Measurements from ENCODE around the gene CMYA5.
"Not testable (repeated sequence)": the region's sequence is repeated elsewhere in the genome, so short reads cannot be mapped to it uniquely, and the experiment has no call there.

The CMYA5 gene

DNA sequence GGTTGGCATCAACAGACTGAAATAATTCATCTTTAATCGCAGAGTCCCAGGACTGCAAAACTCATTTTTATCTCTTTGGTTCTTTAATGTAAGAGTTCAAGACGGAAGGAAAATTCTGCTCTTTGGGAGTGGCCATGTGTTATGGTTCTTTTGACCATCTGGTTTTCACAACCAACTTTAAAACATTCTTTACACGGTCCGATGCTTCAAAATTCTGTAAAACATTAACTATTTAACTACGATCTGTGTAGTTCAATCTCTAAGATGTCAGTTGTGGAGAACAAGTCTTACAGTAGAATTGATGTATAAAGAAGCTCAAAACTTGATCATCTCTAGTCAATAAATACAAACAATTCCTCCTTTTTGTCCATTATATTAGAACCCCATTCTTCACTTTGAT lies 83.0 kb downstream of the CMYA5 start:
- DNase-seq: peak; percentile 48
- in situ Hi-C loops (cut with HindIII; ENCODE audit: low pct_ligation_motif_present, low pct_unique_long_range_greater_than_20kb, low sequenced_read_pairs): no loop called here

DNA sequence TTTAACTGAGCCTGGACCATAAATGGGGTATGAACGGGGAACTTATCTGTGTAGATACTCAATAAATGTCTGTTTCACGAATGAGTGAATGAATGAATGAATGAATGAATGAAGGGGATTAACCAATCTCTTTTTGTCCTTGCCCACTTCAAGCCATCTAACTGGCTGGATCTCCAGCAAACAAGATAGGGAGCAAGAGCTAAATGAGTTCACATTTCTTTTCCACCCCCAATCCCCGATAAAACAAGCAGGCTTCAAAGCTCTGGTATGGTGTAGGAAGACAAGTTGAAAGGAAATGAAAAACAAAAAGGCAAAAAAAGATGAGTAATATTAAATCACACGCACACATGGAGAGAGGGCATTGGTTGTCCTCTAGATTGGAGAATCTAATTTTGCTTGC lies 84.0 kb downstream of the CMYA5 start:
- in situ Hi-C loops (cut with HindIII; ENCODE audit: low pct_ligation_motif_present, low pct_unique_long_range_greater_than_20kb, low sequenced_read_pairs): no loop called here
- DNase-seq: no peak

DNA sequence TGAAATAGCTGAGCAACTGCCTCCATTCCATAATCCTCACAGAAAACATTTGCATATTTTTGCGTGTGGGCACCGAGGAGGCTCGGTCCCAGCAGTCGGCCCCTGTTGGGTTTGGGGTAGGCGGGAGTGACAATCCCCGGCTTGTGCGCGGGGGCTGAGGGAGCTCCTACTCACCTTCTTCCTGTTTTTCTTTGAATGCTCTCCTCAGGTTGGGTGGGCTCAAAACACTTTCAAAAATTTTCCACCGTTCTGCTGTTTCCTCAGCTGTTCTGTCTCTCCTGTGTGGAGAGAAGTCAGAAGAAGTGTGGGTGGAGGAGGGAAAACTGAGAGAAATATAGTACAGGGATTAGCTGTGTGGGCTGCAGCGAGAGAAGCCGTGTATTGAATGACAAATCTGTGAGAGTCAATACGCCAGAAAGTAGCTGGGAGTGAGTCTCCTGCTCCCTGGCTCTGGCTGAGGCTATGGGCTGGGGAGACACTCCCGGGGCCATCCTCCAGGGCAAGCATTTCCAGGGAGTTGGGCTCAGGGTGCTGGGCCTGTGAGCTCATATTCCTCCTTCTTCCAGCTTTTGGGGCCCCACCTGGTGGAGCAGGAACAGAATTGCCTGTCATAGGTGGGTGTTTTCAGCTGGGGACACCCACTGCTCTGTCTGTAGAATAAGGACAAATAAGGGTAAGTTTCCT lies 84.7 kb downstream of the CMYA5 start:
- DNase-seq: peak; percentile 44

DNA sequence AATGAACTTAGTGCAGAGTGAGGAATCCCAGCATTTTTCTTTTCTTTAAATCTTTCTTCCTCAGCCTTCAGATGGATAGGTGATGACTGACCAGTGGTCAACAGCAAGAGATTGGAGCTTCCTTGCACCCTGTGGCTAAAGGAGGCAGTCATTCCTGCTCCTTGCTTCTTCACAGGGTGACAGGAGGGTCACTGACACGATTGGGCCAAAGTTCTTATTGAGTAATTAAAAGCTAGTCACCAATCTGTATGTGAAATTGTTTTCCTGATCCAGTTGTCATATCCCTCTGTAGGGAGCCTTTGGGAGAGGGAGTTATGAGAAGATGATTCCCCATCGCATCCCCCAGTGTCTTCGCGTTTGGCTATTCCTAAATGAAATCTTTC lies 85.2 kb downstream of the CMYA5 start:
- in situ Hi-C loops (cut with HindIII; ENCODE audit: low pct_ligation_motif_present, low pct_unique_long_range_greater_than_20kb, low sequenced_read_pairs): no loop called here
- no peak for DNase-seq

More for the DNA sequence above, 84.7 kb downstream of the CMYA5 start:
- in situ Hi-C loops (cut with HindIII; ENCODE audit: low pct_ligation_motif_present, low pct_unique_long_range_greater_than_20kb, low sequenced_read_pairs): no loop called here

DNA sequence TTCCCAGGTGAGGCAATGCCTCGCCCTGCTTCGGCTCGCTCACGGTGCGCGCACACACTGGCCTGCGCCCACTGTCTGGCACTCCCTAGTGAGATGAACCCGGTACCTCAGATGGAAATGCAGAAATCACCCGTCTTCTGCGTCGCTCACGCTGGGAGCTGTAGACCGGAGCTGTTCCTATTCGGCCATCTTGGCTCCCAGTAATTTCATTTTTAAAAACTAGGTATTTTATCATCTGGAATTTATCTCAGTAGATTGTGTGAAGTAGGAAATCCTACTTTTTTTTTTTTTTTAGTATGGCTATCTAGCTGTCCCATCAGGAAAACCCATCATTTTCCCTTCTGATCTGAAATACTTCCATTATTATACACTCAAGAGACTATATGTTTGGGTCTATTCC lies 95.1 kb downstream of the CMYA5 start:
- in situ Hi-C loops (cut with HindIII; ENCODE audit: low pct_ligation_motif_present, low pct_unique_long_range_greater_than_20kb, low sequenced_read_pairs); DNase-seq: not testable (repeated sequence)

DNA sequence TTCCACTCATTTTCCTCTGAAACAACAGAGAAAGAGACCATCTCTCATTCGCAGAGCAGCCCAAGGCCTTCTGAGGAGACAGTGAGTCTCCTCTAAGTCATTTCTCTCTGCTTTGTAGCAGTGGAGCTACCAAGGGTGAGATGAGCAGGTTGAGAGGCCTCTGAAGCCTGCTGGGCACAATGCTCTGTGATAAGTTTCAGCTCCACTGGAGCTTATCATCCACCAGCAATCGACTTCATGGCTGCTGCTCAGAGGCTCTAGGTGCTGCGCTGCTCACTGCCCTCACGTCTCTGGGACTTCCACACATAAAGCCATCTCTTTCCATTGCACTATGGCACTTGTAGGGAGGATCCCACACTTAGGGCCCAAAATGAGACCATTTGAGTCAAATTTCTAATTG lies 96.3 kb downstream of the CMYA5 start:
- in situ Hi-C loops (cut with HindIII; ENCODE audit: low pct_ligation_motif_present, low pct_unique_long_range_greater_than_20kb, low sequenced_read_pairs): no loop called here
- DNase-seq: peak; percentile 11

DNA sequence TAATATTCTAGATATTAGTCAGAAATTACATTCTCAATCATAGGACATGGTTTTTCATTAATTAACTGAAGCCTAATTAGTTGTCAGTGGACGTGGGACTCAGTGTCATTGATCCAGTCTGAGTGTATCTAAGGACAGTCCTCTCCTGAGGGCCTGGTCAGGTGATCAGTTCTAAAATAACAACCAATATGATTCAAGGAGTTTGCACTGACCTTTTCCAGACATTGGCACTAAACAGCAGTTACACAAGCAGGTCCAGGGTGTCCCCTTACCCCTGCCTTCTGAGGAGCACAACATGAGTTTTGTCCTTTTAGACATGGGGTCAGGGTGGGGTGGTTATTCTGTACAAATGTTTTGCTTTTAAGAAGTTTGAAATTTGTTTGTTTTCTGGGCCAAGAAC lies 97.8 kb downstream of the CMYA5 start:
- in situ Hi-C loops (cut with HindIII; ENCODE audit: low pct_ligation_motif_present, low pct_unique_long_range_greater_than_20kb, low sequenced_read_pairs): no loop called here
- no peak for DNase-seq

DNA sequence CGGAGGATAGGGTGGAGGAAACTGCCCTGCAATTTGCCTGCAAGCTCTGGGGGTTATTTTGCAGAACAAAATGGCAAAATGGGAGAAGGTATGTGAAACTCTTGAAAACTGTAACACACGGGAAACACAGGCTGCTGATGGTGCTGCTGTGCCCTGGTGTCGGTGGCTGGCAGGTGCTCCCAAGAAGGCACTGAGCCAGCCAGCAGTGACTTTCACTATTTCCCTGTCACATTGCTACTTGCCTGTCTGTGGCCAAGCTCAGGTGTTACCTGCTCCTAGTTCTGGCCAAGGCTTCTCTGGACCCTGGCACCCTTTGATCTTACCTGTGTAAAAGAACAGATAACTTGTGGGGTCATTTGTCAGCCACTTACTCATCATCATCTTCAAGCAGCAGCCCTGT lies 102.2 kb downstream of the CMYA5 start:
- DNase-seq: no peak
- in situ Hi-C loops (cut with HindIII; ENCODE audit: low pct_ligation_motif_present, low pct_unique_long_range_greater_than_20kb, low sequenced_read_pairs): no loop called here

DNA sequence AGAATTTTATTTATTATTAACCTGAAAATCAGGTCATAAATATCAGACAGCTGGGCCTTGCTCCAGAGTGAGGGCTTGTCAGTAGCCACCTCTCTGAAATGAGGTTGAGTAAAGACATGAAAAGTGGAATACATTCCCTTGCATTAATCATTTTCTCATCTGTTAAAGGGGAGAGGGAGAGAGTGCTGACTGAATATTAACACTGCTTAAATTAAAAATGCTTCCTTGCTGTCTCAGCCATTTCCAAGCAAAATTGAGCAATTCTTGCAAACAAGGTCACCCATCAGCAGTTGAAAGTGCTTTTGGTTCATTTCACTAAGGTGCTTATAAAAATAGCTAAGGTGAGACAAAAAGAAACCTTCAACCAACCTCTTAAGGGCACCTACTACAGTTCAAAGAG lies 102.8 kb downstream of the CMYA5 start:
- DNase-seq: no peak
- in situ Hi-C loops (cut with HindIII; ENCODE audit: low pct_ligation_motif_present, low pct_unique_long_range_greater_than_20kb, low sequenced_read_pairs): no loop called here

DNA sequence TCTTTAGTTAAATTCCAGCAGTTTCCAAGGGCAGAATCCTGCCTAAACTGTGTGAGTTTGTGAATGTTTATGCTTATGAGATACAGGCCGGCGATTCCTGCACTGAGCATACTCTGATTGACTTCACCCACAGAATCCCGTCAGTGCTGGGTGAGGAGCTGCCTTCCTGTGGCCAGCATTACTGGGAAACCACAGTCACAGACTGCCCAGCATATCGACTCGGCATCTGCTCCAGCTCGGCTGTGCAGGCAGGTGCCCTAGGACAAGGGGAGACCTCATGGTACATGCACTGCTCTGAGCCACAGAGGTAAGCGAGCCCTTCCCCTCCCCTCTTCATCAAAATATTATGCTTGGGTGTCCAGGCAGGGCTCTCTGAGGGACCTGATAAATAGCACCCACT lies 103.7 kb downstream of the CMYA5 start:
- in situ Hi-C loops (cut with HindIII; ENCODE audit: low pct_ligation_motif_present, low pct_unique_long_range_greater_than_20kb, low sequenced_read_pairs): no loop called here
- no peak for DNase-seq

DNA sequence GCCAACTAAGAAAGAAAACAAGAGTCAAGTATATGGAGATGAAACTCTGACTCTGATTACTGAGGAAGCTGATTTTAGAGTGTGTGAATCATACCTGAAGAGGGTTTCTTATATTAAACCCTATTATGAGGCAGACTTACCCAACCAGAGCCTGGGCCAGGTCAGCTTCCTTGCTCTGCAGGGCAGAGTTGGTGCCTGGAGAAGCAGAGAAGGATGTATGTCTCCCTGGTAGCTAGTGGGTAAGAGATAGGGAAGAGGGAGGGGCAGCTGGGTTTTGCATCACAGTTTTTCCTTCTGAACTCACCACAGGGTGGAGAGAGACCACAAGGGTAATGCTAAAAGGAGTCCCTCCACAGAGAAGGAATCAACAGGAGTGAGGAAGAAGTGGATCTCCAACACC lies 104.1 kb downstream of the CMYA5 start:
- no peak for DNase-seq
- in situ Hi-C loops (cut with HindIII; ENCODE audit: low pct_ligation_motif_present, low pct_unique_long_range_greater_than_20kb, low sequenced_read_pairs): no loop called here

DNA sequence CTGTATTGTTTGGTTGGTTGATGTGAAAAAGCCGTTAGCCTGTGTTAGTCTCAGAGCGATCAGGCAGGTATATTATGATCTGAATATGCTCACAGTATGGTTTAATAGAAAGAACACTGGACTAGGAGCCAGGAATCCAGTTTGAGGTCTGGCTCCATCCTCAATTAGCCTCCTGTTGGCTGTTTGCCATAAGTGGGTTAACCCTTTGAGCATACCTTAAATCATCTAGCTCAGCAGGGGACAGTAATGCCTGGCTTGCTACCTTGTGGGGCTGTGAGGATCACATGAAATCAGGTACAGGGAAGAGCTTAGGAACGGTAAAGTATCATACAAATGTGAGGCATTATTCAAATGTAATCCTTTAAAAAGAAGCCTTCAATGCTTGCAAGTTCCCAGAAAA lies 104.7 kb downstream of the CMYA5 start:
- in situ Hi-C loops (cut with HindIII; ENCODE audit: low pct_ligation_motif_present, low pct_unique_long_range_greater_than_20kb, low sequenced_read_pairs): no loop called here
- no peak for DNase-seq

DNA sequence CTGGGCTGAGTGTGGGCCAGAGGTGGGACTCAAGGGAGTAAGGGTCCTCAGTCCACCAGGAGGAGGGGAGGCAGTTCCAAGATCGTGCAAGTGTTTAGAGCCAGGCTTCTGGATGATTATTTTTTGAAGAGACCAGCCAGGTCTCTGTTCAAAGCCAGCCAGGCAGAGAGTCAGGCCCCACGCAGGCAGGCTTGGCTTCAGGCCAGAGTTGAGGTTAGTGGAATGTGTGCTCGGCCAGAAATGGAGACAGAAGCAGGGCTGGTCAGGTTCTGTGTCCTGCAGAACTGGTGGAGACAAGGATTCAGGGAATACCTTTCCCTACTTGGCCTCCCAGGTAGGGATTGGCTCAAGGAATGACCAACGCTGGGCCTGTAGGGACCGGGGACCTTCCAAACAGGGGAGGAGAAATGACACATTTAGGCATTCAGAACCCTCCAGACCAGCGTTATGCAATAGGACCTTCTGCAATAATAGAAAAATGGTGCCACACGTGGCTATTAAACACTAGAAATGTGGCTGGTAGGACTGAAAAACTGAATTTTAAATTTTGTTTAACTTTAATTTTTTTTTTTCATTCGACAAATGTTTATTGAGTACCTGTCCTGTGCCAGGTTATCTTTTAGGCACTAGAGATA lies 106.2 kb downstream of the CMYA5 start:
- peak; percentile 38 for DNase-seq
- in situ Hi-C loops (cut with HindIII; ENCODE audit: low pct_ligation_motif_present, low pct_unique_long_range_greater_than_20kb, low sequenced_read_pairs): no loop called here

DNA sequence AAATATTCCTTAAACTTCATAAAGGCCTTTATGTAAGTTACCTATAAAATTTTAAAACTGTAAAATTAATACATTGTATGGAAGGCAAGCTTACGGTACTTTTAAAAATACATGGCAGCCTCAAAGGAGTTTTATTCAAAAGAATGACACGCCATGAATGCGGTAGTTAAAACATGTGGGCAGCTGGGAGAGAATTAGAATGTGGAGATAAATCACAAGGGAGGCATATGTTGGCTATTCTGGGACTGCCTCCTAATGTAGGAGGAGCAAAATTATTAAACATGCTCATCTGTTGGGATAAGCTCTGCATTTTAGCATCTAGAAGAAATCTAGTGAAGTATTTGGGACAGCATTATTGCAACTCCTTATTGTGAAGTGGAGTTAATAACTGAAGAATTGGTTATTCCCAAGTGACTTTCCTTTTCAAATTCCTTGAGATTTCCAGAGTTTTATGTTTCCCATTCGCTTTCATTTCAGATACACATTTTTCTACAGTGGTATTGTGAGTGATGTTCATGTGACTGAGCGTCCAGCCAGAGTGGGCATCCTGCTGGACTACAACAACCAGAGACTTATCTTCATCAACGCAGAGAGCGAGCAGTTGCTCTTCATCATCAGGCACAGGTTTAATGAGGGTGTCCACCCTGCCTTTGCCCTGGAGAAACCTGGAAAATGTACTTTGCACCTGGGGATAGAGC lies 109.4 kb downstream of the CMYA5 start:
- in situ Hi-C loops (cut with HindIII; ENCODE audit: low pct_ligation_motif_present, low pct_unique_long_range_greater_than_20kb, low sequenced_read_pairs): no loop called here
- no peak for DNase-seq

DNA sequence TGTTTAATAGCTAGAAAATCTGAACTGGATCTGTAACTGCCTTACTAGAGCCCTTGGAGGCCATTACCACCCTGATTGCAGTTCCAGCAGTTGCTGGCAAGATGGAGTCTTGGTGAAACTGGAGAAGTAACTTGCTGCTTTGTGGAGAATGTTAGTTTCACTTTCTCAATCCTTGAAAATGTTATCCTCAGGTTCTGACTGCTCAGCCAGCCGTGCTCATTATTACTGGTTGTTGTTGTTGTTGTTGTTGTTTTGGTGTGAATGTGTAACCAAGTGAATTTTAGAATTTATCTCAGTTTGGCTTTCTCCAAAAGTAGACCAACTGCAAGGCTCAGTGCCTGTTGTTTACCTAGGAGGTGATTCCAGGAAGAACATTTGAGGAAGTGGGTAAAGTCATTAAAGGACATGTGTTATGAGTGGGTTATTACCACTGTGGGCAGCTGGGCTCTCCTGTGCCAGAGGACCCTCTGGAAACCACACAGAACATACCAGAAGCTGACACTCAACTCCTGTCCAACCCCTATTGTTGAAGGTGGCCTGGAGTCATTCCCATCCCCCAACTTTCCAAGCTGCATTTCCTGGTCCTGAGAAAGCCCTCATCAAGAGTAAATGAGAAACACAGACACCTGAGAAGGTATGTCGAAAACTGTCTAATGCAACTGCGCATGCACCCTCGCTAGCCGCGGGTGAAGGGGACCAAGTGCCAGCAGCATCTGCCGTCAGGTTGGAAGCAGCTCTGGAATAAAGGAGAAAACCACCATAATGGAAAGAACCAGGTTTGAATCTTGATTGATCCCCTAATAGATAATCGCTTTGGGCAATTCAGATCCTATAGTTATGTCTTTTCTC lies 111.6 kb downstream of the CMYA5 start:
- DNase-seq: peak; percentile 18
- in situ Hi-C loops (cut with HindIII; ENCODE audit: low pct_ligation_motif_present, low pct_unique_long_range_greater_than_20kb, low sequenced_read_pairs): no loop called here

DNA sequence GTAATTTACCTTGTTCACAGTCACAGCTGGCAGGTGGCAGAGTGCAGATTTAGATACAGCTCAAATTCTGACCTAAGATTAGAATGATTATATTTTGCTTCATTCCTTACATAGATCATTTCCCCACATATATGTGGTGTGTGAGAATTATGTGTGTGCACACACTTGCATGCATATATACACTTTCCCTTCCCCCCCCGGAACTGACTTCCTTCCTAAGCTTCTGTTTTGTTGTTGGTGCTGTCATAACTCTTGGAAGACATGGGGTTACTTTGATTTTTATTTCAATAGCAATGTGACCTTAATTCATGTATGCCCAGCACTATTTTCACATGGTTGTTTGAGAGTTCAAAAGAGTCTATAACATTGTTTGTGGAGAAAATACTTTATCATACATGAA lies 112.8 kb downstream of the CMYA5 start:
- in situ Hi-C loops (cut with HindIII; ENCODE audit: low pct_ligation_motif_present, low pct_unique_long_range_greater_than_20kb, low sequenced_read_pairs): no loop called here
- no peak for DNase-seq

DNA sequence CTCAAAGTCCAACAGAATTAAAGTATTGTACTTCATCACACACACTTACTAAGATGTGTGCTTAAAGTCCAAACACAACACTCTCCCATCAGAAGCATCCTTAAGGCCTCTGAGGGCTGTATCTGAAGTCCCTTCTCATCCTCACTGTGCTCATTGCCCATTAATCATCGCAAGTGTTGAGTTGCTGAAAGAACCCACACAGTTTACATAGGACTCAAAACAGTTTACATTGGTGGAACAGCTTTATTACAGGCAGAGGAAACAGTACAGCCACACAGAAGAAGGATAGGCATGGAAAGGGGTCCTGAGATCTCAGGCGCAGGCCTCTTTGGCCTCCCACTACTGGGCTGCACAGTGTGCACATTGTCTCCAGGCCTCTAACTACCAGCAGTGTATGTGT lies 113.4 kb downstream of the CMYA5 start:
- in situ Hi-C loops (cut with HindIII; ENCODE audit: low pct_ligation_motif_present, low pct_unique_long_range_greater_than_20kb, low sequenced_read_pairs): no loop called here
- no peak for DNase-seq

DNA sequence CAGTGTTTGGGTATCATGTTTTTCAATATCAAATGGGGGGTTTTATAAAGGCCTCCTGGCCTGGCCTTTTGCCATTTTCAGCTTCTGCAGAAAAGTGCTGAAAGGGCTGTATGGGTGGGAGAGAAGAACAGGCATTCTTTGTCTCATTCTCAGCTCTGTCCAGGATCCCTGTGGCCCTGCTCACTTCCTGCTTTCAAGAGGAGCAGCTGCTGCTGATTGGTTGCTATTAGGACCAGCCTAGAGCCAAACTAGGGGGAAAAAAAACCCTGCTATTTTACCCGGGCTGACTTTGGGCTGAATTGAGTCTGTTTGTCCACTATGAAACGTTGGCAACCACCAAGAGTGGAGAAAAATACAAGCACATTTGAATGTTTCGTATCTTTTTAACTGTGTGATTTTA lies 117.1 kb downstream of the CMYA5 start:
- DNase-seq: no peak
- in situ Hi-C loops (cut with HindIII; ENCODE audit: low pct_ligation_motif_present, low pct_unique_long_range_greater_than_20kb, low sequenced_read_pairs): no loop called here

DNA sequence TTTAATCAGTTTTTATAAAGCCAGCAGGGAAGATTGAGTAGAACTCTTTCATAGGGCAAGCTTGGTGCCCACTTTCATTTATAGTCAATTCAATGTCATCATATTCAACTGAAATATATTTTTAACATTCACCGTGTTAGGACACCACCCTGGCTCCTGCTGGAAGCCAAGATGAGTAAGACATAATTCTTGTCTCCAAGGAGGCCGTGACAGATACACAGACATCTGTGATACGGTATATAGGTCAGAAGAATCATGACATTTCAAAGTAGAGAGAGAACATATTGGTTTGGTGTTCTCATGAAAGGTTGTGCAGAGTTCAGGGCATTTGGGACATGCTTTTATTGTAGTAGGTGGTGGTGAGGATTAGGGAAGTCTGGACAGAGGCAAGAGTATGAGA lies 120.1 kb downstream of the CMYA5 start:
- in situ Hi-C loops (cut with HindIII; ENCODE audit: low pct_ligation_motif_present, low pct_unique_long_range_greater_than_20kb, low sequenced_read_pairs): no loop called here
- no peak for DNase-seq
